HepG2 (cell line): Measurements from ENCODE around the gene TOR1A. TPM values are rescaled to one million over a fixed set of nuclear protein-coding genes. Genes with fewer than 3 reads are reported as not detected.

ENCODE experiments used
- ATF7 ChIP-seq, 2 experiments: fragments of 450-650 bp in 1 of 2; sonication (generic) in 1 of 2; formaldehyde crosslinking in 1 of 2; IDR thresholded peaks; 2 replicates each; pipeline versions ENCODE4 v1.4.0 to v1.6.1; 2016 to 2020; ENCODE audit warnings: antibody characterized with exemption in 1 of 2, mild to moderate bottlenecking in 1 of 2, missing genetic modification reagents in 1 of 2
- CBFB ChIP-seq: sonication (generic); formaldehyde crosslinking; IDR thresholded peaks from 2 replicates; pipeline ENCODE4 v1.4.0; 2020; ENCODE audit warnings: missing genetic modification reagents
- CREB1 ChIP-seq, 2 experiments: fragments of 450-650 bp in 1 of 2; IDR thresholded peaks; 2 replicates each; pipeline ENCODE4 v1.6.1; 2016 to 2017; ENCODE audit warnings: control low read depth in 1 of 2, mild to moderate bottlenecking in 1 of 2, missing compliant biosample characterization in 1 of 2, missing genetic modification characterization in 1 of 2
- CREM ChIP-seq, 2 experiments: sonication (generic) in 1 of 2; formaldehyde crosslinking in 1 of 2; IDR thresholded peaks; 2 replicates each; pipeline versions ENCODE4 v1.4.0 to v1.6.1; 2016 to 2020; ENCODE audit warnings: antibody characterized with exemption in 1 of 2, mild to moderate bottlenecking in 1 of 2, missing genetic modification reagents in 1 of 2
- FOSL2 ChIP-seq: sonication (generic); formaldehyde crosslinking; IDR thresholded peaks from 2 replicates; pipeline ENCODE4 v1.4.0; 2020; ENCODE audit warnings: missing genetic modification reagents
- GABPA ChIP-seq, 2 experiments: IDR thresholded peaks; 2 replicates each; pipeline ENCODE4 v1.6.1; 2011 to 2016; ENCODE audit warnings: low read depth in 2 of 2, low read length in 1 of 2, missing biosample characterization in 1 of 2, missing genetic modification characterization in 1 of 2
- KDM2A ChIP-seq: sonication (generic); formaldehyde crosslinking; IDR thresholded peaks from 2 replicates; pipeline ENCODE4 v1.4.0; 2020; ENCODE audit warnings: low read depth, missing genetic modification reagents, borderline replicate concordance
- PAWR ChIP-seq: sonication (generic); formaldehyde crosslinking; IDR thresholded peaks from 2 replicates; pipeline ENCODE4 v1.4.0; 2020; ENCODE audit warnings: missing genetic modification reagents, mild to moderate bottlenecking, borderline replicate concordance
- SAFB2 ChIP-seq: sonication (generic); formaldehyde crosslinking; IDR thresholded peaks from 2 replicates; pipeline ENCODE4 v1.5.1; 2020; ENCODE audit warnings: missing genetic modification reagents, low read depth, mild to moderate bottlenecking, borderline replicate concordance
- SNAI1 ChIP-seq: sonication (generic); formaldehyde crosslinking; IDR thresholded peaks from 2 replicates; pipeline ENCODE4 v1.5.0; 2020; ENCODE audit warnings: mild to moderate bottlenecking, missing genetic modification reagents, borderline replicate concordance
- TBX3 ChIP-seq: fragments of 450-650 bp; IDR thresholded peaks from 2 replicates; pipeline ENCODE4 v1.6.1; 2017; ENCODE audit warnings: antibody characterized with exemption, mild to moderate bottlenecking, inconsistent platforms, borderline replicate concordance
- TMF1 ChIP-seq: sonication (generic); formaldehyde crosslinking; IDR thresholded peaks from 2 replicates; pipeline ENCODE4 v1.8.1; 2022; ENCODE audit warnings: low read depth, missing genetic modification reagents
- ZNF136 ChIP-seq: sonication (generic); formaldehyde crosslinking; IDR thresholded peaks from 2 replicates; pipeline ENCODE4 v1.8.1; 2022; ENCODE audit warnings: low read depth, mild to moderate bottlenecking, moderate library complexity, missing genetic modification reagents
- ZNF543 ChIP-seq: sonication (generic); formaldehyde crosslinking; IDR thresholded peaks from 2 replicates; pipeline ENCODE4 v1.4.0; 2020; ENCODE audit warnings: mild to moderate bottlenecking, missing genetic modification reagents
- ZNF83 ChIP-seq: sonication (generic); formaldehyde crosslinking; IDR thresholded peaks from 2 replicates; pipeline ENCODE4 v1.4.0; 2020; ENCODE audit warnings: missing genetic modification reagents, mild to moderate bottlenecking, borderline replicate concordance
- polyA plus RNA-seq, 8 experiments: library from polyadenylated mRNA; depleted of rRNA in 3 of 8; stranded (reverse) in 7 of 8; unstranded in 1 of 8; fragments of >200 nt; fragmentation: Illumina TruSeq in 4 of 8; extraction: Trizol in 4 of 8; gene quantifications; 2 replicates each; pipeline versions ENCODE4 v1.2.1 to v1.2.3, GENCODE V29; 2011 to 2016; ENCODE audit warnings: low read depth in 4 of 8, missing spikeins in 1 of 8, mixed read lengths in 1 of 8; ENCODE audit not compliant: insufficient read depth in 1 of 8
- total RNA-seq, 5 experiments: library from RNA; depleted of rRNA; stranded (reverse); fragments of >200 nt; fragmentation: Illumina TruSeq; extraction: Trizol; gene quantifications; 2 replicates each; pipeline ENCODE4 v1.2.3, GENCODE V29; 2016; ENCODE audit warnings: low read depth in 1 of 5
- TF ChIP-seq, protein P1 (sequence below): sonication (generic); formaldehyde crosslinking; IDR thresholded peaks from 2 replicates; pipeline ENCODE4 v1.4.0; 2020; ENCODE audit warnings: missing genetic modification reagents
- TF ChIP-seq, protein P2 (sequence below): sonication (generic); formaldehyde crosslinking; conservative IDR thresholded peaks from 2 replicates; pipeline ENCODE4 v1.4.0; 2020; ENCODE audit warnings: missing genetic modification reagents
- TF ChIP-seq, protein P3 (sequence below): sonication (generic); formaldehyde crosslinking; IDR thresholded peaks from 2 replicates; pipeline ENCODE4 v1.5.0; 2020; ENCODE audit warnings: missing genetic modification reagents
- TF ChIP-seq, protein P4 (sequence below): IDR thresholded peaks from 2 replicates; pipeline ENCODE4 v1.6.1; 2016
- TF ChIP-seq, protein P5 (sequence below): sonication (generic); formaldehyde crosslinking; IDR thresholded peaks from 2 replicates; pipeline ENCODE4 v1.8.1; 2022; ENCODE audit warnings: mild to moderate bottlenecking, missing genetic modification reagents

TOR1A gene
- total and polyA plus RNA-seq, 2 of the 13 experiments (the other 11 are each of a cell fraction or from before 2014, with no cell fraction given): 31.6 to 41.4 TPM

DNA sequence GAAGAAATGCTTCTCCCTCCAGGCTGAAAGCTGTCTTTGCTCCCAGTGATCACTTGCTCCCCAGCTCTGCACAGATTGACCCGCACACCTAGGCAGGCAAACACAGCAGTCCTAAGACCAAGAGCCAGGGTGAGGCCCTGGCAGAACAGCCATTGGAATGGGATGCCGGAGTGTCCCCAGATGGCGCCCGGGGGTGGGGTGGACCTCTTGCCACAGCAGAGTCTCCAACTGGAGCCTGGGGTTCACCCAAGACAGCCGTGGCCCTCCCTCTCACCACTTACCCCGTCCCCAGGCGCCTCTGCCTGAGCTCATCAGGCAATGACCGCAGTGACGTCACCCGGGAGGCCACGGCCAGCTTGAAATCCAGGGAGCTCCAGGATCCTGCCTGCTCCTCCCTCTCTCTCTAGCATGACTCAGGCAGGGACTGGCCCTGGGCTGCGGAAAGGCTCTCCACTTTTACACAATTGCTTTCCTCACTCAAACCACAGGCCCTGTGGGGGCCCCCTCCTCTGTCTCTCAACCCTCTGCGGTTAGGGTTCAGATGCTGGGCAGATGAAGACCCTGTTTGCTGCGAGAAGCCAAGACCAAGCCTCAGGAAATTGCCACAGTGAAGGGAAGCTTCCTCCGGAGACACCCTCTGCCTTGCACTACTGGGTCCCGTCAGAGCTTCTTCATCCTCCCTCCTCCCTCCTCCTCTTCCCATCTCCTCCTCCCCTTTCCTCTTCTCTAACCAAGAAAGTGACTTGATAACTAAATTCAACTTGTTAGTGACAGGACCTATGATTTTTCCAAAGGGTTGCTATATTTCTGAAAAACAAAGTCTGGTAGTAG is 46.8 kb downstream of the TOR1A start (continued):
- no peak for TF ChIP-seq ZNF136 (CRISPR knock-in tag)
- TF ChIP-seq, protein P1, sequence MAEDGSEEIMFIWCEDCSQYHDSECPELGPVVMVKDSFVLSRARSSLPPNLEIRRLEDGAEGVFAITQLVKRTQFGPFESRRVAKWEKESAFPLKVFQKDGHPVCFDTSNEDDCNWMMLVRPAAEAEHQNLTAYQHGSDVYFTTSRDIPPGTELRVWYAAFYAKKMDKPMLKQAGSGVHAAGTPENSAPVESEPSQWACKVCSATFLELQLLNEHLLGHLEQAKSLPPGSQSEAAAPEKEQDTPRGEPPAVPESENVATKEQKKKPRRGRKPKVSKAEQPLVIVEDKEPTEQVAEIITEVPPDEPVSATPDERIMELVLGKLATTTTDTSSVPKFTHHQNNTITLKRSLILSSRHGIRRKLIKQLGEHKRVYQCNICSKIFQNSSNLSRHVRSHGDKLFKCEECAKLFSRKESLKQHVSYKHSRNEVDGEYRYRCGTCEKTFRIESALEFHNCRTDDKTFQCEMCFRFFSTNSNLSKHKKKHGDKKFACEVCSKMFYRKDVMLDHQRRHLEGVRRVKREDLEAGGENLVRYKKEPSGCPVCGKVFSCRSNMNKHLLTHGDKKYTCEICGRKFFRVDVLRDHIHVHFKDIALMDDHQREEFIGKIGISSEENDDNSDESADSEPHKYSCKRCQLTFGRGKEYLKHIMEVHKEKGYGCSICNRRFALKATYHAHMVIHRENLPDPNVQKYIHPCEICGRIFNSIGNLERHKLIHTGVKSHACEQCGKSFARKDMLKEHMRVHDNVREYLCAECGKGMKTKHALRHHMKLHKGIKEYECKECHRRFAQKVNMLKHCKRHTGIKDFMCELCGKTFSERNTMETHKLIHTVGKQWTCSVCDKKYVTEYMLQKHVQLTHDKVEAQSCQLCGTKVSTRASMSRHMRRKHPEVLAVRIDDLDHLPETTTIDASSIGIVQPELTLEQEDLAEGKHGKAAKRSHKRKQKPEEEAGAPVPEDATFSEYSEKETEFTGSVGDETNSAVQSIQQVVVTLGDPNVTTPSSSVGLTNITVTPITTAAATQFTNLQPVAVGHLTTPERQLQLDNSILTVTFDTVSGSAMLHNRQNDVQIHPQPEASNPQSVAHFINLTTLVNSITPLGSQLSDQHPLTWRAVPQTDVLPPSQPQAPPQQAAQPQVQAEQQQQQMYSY (CRISPR knock-in tag): peak; percentile 90; the same call in 1 of the 2 replicates
- TF ChIP-seq CREB1 (IDR thresholded peaks at IDR 0.05): peak; percentile 98
- TF ChIP-seq CREB1 (CRISPR knock-in tag; IDR thresholded peaks at IDR 0.05): peak; percentile 78
- TF ChIP-seq, protein P2, sequence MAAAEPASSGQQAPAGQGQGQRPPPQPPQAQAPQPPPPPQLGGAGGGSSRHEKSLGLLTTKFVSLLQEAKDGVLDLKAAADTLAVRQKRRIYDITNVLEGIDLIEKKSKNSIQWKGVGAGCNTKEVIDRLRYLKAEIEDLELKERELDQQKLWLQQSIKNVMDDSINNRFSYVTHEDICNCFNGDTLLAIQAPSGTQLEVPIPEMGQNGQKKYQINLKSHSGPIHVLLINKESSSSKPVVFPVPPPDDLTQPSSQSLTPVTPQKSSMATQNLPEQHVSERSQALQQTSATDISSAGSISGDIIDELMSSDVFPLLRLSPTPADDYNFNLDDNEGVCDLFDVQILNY: no peak
- TF ChIP-seq KDM2A (CRISPR knock-in tag): 0 out of 2 replicates have a peak, but pooled peaks have one; percentile 16
- TF ChIP-seq, protein P3, sequence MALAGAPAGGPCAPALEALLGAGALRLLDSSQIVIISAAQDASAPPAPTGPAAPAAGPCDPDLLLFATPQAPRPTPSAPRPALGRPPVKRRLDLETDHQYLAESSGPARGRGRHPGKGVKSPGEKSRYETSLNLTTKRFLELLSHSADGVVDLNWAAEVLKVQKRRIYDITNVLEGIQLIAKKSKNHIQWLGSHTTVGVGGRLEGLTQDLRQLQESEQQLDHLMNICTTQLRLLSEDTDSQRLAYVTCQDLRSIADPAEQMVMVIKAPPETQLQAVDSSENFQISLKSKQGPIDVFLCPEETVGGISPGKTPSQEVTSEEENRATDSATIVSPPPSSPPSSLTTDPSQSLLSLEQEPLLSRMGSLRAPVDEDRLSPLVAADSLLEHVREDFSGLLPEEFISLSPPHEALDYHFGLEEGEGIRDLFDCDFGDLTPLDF (CRISPR knock-in tag): no peak
- peak; percentile 84 for TF ChIP-seq FOSL2 (CRISPR knock-in tag)
- TF ChIP-seq, protein P4, sequence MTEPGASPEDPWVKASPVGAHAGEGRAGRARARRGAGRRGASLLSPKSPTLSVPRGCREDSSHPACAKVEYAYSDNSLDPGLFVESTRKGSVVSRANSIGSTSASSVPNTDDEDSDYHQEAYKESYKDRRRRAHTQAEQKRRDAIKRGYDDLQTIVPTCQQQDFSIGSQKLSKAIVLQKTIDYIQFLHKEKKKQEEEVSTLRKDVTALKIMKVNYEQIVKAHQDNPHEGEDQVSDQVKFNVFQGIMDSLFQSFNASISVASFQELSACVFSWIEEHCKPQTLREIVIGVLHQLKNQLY (CRISPR knock-in tag): no peak
- TF ChIP-seq TBX3: no peak
- peak; percentile 94 for TF ChIP-seq ATF7 (IDR thresholded peaks at IDR 0.05)
- TF ChIP-seq ATF7 (CRISPR knock-in tag; IDR thresholded peaks at IDR 0.05): no peak
- TF ChIP-seq SNAI1: no peak
- TF ChIP-seq CREM (IDR thresholded peaks at IDR 0.05): peak; percentile 60
- no peak for TF ChIP-seq CREM (CRISPR knock-in tag; IDR thresholded peaks at IDR 0.05)
- no peak for TF ChIP-seq ZNF83 (CRISPR knock-in tag)
- TF ChIP-seq SAFB2 (CRISPR knock-in tag): no peak
- no peak for TF ChIP-seq GABPA (IDR thresholded peaks at IDR 0.05; ENCODE audit: low read depth, low read length)
- TF ChIP-seq GABPA (CRISPR knock-in tag; IDR thresholded peaks at IDR 0.05; ENCODE audit: low read depth): no peak
- TF ChIP-seq, protein P5, sequence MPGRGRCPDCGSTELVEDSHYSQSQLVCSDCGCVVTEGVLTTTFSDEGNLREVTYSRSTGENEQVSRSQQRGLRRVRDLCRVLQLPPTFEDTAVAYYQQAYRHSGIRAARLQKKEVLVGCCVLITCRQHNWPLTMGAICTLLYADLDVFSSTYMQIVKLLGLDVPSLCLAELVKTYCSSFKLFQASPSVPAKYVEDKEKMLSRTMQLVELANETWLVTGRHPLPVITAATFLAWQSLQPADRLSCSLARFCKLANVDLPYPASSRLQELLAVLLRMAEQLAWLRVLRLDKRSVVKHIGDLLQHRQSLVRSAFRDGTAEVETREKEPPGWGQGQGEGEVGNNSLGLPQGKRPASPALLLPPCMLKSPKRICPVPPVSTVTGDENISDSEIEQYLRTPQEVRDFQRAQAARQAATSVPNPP (CRISPR knock-in tag): no peak
- no peak for TF ChIP-seq CBFB (CRISPR knock-in tag)
- no peak for TF ChIP-seq PAWR
- no peak for TF ChIP-seq TMF1 (CRISPR knock-in tag)
- TF ChIP-seq ZNF543 (CRISPR knock-in tag): no peak
